AG09309 (cell line): Measurements from ENCODE around the gene INKA2.

Experiments
- DNase-seq: peaks from one replicate; pipeline ENCODE4 v3.0.0-alpha.2; 2010; ENCODE audit warnings: low read depth
- H3K4me3 ChIP-seq: 2 replicates; pipeline ENCODE4 v1.5.1; 2011; ENCODE audit warnings: mild to moderate bottlenecking, low read depth, low read length, moderate library complexity; ENCODE audit not compliant: control insufficient read depth
- TF ChIP-seq, protein P1 (sequence below): IDR thresholded peaks from 2 replicates; pipeline ENCODE4 v1.5.1; 2011; ENCODE audit warnings: mild to moderate bottlenecking, low read depth, low read length, inconsistent platforms; ENCODE audit not compliant: insufficient read depth, control insufficient read depth; ENCODE audit errors: missing control alignments

Gene INKA2

DNA sequence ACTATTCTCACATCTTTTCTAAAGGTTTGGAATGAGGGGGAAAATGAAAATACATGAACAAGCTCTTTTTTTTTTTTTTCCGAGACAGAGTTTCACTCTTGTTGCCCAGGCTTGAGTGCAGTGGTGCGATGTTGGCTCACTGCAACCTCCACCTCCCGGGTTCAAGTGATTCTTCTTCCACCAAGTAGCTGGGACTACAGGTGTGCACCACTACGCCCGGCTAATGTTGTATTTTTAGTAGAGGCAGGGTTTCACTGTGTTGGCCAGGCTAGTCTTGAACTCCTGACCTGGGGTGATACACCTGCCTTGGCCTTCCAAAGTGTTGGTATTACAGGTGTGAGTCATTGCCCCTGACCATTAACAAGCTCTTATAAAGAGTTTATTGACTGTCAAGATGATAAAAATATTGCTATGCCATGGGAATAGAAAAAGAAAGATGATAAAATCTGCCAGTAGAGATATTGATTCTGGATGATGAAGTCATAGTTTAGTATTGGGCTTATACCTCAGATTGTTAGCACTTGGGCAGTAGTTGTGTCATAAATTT, 36.6 kb downstream of the INKA2 start:
- H3K4me3 ChIP-seq, result no peak overlapping the region
- TF ChIP-seq, protein P1, sequence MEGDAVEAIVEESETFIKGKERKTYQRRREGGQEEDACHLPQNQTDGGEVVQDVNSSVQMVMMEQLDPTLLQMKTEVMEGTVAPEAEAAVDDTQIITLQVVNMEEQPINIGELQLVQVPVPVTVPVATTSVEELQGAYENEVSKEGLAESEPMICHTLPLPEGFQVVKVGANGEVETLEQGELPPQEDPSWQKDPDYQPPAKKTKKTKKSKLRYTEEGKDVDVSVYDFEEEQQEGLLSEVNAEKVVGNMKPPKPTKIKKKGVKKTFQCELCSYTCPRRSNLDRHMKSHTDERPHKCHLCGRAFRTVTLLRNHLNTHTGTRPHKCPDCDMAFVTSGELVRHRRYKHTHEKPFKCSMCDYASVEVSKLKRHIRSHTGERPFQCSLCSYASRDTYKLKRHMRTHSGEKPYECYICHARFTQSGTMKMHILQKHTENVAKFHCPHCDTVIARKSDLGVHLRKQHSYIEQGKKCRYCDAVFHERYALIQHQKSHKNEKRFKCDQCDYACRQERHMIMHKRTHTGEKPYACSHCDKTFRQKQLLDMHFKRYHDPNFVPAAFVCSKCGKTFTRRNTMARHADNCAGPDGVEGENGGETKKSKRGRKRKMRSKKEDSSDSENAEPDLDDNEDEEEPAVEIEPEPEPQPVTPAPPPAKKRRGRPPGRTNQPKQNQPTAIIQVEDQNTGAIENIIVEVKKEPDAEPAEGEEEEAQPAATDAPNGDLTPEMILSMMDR, result no peak
- no peak for DNase-seq

- H3K4me3 ChIP-seq, result no peak overlapping the region
- no peak for DNase-seq
- TF ChIP-seq, protein P1, result no peak
These were observed 39.9 kb downstream of the INKA2 start for GRCh38 chr1:111699268-111699667.

DNA sequence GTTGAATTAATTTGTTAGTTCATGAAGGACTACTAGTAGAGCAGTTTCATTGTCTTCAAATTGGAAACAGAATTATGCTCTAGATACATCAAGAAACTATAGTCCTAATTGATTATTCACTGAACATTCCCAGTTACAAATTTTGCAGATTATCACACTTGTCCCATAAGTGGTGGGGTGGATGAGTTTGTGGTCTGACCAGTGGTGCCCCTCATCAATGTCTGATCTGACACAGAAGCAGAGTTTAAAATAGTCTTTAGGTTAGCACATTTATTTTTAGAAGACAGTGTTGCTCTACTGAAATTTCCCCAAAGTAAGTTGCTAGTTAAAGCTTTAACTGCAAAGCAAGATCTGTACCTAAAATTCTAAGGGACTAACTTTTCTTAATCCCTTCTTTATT, 42.9 kb downstream of the INKA2 start:
- no peak overlapping the region for H3K4me3 ChIP-seq
- no peak for DNase-seq

GRCh38 chr1:111695801-111696200, 43.4 kb downstream of the INKA2 start:
- no peak for DNase-seq
- no peak overlapping the region for H3K4me3 ChIP-seq
- TF ChIP-seq, protein P1, result no peak

More for the DNA sequence above, 42.9 kb downstream of the INKA2 start:
- TF ChIP-seq, protein P1, result no peak

DNA sequence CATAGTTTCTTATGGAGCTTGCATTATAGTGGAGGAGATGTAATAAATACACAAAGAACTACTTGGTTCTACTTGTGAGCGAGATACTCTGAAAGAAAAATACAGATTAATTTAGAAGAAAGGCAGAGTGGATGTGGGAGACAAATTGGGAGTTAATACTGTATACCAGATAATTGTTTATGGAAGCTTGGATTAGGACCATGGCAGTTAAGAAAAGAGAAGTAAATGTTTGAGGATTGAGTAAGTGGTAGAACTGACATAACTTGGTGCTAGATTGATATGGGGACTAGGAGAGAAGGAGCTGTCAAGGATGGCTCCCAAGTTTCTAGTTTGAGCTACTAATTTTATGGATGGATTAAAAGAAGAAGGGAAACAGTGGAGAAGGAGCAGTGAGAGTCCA, 47.3 kb downstream of the INKA2 start:
- DNase-seq, result no peak
- H3K4me3 ChIP-seq, result no peak overlapping the region
- TF ChIP-seq, protein P1, result no peak

DNA sequence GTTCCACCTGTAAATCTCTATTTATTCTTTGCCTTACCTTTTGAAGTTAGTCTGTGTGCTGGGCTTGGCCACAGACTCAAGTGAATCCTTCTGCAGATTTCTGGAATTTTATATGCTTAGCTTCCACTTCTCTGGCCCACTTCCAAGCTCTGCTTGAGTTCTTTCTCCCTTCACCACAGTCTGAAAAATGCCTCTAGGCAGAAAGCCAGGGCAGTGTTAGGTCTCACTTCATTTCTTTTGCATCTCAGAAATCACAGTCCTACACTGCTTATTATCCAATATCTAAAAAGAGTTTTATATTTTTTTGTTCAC, 48.9 kb downstream of the INKA2 start:
- DNase-seq, result peak; percentile 87
- TF ChIP-seq, protein P1, result no peak
- no peak overlapping the region for H3K4me3 ChIP-seq
